CD4-positive, alpha-beta T cell treated with Interleukin-4 for 4 hours (primary cell): ENCODE results near the gene DDIT4.
"Not testable (repeated sequence)": the region's sequence is repeated elsewhere in the genome, so short reads cannot be mapped to it uniquely, and the experiment has no call there.

Experiments used
- DNase-seq: peaks from one replicate; pipeline ENCODE4 v3.0.0-alpha.2; 2020

The DDIT4 gene

GRCh38 chr10:72267819-72268399 is 5.8 kb upstream of the DDIT4 start:
- no peak for DNase-seq

GRCh38 chr10:72268475-72269200 is 5.1 kb upstream of the DDIT4 start:
- DNase-seq, result not testable (repeated sequence)

- no peak for DNase-seq
Observed at GRCh38 chr10:72270607-72271281, 3.0 kb upstream of the DDIT4 start.

- DNase-seq, result no peak
Observed at GRCh38 chr10:72272689-72273409, 875 bp upstream of the DDIT4 start.

- no peak for DNase-seq
Observed at GRCh38 chr10:72274213-72274729, 547 bp downstream of the DDIT4 start.

GRCh38 chr10:72274730-72275350 is 1.1 kb downstream of the DDIT4 start:
- peak; percentile 61 for DNase-seq

GRCh38 chr10:72275351-72276012 is 1.8 kb downstream of the DDIT4 start:
- DNase-seq, result no peak

- DNase-seq, result no peak
Observed at GRCh38 chr10:72276013-72276387, 2.3 kb downstream of the DDIT4 start.

GRCh38 chr10:72276421-72277339 is 3.0 kb downstream of the DDIT4 start:
- DNase-seq, result no peak

GRCh38 chr10:72277340-72277995 is 3.7 kb downstream of the DDIT4 start:
- no peak for DNase-seq

- DNase-seq, result no peak
Observed at GRCh38 chr10:72277996-72278667, 4.4 kb downstream of the DDIT4 start.

GRCh38 chr10:72278668-72279393 is 5.1 kb downstream of the DDIT4 start:
- DNase-seq, result no peak

GRCh38 chr10:72279587-72279986 is 5.9 kb downstream of the DDIT4 start:
- DNase-seq, result not testable (repeated sequence)

GRCh38 chr10:72283131-72283530 is 9.4 kb downstream of the DDIT4 start:
- DNase-seq, result no peak

GRCh38 chr10:72285972-72286521 is 12.3 kb downstream of the DDIT4 start:
- DNase-seq, result no peak

GRCh38 chr10:72291019-72291532 is 17.4 kb downstream of the DDIT4 start:
- DNase-seq, result peak; percentile 42

- DNase-seq, result no peak
Observed at GRCh38 chr10:72292223-72292691, 18.5 kb downstream of the DDIT4 start.

- DNase-seq, result no peak
Observed at GRCh38 chr10:72295330-72295910, 21.7 kb downstream of the DDIT4 start.
